ENCODE data around the gene KIAA2012.
A peak's percentile ranks its signal among the peaks of the same experiment; 100 is the strongest.
"Not testable (repeated sequence)": the region's sequence is repeated elsewhere in the genome, so short reads cannot be mapped to it uniquely, and the experiment has no call there.

Gene KIAA2012

DNA sequence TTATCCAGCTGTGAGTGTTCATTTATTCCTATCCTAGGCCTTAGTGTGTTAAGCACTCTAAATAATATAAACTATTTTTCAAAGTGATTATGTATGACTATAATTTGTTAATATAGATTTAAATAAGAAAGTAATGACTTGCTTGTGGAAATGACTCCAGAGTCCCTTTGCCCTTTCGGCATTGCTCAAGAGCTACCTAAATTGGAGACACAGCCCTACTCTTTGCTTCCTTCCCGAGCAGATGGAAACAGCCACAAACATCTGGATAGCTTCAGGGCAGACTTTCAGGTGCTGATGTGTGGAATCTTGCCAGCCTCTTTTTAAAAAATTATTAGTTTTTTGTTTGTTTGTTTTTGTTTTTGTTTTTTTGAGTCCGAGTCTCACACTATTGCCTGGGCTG lies 121.4 kb downstream of the KIAA2012 start:
- DNase-seq (ENCODE audit: low read depth in 2 of 2) = no peak

DNA sequence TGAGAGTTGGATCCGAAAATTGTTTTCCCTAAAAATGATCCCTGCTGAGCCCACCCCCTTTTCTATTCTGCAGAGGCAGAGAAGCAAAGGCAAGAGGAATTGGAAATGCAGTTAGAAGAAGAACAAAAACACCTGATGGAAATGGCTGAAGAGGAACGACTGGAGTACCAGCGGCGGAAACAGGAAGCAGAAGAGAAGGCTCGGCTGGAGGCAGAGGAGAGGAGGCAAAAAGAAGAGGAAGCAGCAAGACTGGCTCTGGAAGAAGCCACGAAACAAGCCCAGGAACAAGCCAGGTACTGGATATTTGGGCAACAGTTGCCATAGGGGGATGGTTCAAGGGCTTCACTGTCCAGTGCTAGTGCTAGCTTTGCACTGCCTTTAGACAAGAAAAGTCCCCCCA lies 123.7 kb downstream of the KIAA2012 start:
- DNase-seq (ENCODE audit: low read depth in 2 of 2) = no peak

DNA sequence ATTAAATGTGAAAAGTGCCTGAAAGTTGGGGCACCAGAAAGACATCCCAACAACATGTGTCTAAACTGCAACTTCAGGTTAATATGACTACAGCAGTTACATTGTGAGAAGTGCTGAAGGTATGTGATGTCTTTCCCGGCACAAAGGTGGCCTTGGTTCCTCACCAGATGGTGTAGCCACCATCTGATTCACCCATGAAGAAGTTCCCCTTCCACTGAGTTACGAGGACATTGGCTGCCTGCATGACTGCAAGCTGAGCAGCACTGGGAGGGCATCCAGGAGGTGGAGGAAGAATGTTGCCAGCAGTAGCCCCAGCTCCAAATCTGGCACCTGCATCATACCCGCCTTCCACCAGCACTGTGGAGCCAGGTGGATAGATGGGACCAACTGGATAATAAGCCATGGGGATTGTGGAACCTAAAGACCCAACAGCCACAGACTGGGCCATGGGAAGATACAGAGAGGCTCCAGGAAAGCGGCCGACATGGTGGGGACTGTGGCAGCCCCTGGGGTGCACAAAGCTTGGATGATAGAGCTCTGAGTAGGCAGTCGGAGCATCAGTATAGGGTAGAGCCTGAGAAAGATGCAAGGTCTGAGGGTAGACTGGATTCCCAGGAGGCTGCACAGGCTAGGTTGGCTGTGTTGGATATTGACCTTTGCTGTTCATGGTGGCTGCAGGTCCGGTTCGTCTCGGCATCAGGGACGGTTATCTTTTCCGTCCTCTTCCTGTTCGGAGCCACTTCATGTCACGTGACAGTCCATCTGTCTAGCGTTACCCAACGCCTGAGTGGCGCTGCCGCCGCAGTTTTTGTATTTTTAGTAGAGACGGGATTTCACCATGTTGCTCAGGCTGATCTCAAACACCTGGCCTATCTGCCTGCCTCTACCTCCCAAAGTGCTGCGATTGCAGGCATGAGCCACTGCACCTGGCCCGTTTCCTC lies 128.4 kb downstream of the KIAA2012 start:
- no peak for DNase-seq (ENCODE audit: low read depth in 2 of 2)

- no peak for DNase-seq (ENCODE audit: low read depth in 2 of 2)
Measured at GRCh38 chr2:202203348-202203747, 130.3 kb downstream of the KIAA2012 start.

DNA sequence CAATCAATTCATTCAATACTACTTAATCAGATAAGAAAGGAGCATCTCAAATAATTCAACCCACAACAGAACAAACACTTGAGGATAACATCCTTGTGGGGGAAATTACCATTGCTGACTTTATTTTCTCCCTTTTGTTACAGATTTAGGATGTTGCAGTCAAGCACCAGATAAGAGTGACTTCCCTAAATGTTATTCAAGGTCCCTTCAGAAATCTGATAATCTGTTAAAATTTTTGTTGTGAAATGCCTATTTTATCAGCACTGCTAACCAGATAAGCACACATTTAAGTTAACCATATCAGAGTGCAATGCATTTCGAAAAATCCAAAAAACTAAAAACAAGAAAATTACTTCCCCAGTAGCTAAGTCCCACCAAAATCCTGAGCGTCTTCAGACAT lies 131.8 kb downstream of the KIAA2012 start:
- no peak for DNase-seq (ENCODE audit: low read depth in 2 of 2)

- no peak for DNase-seq (ENCODE audit: low read depth in 2 of 2)
Measured at GRCh38 chr2:202208526-202208925, 135.5 kb downstream of the KIAA2012 start.

GRCh38 chr2:202215179-202215578 lies 142.1 kb downstream of the KIAA2012 start:
- no peak for DNase-seq (ENCODE audit: low read depth in 2 of 2)

DNA sequence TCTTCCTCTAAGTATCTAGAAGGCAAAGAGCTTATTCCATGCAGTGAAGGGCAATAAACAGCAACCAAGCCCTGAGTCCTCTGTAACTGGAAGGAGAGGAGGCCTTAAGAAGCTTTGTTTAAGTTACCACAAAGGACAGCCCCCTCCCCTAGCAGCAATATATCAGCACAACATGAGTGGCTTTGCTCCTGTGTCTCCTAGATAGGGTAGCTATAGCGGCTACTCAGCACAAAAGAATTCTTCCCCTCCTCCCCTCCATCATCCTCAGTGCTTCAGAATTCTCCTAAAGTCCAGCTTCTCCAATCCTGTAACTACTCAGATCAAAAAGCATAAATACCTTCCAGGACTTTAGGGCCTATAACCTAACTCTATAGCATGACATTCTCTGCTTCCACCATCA lies 148.8 kb downstream of the KIAA2012 start:
- DNase-seq (ENCODE audit: low read depth in 2 of 2) = no peak

- DNase-seq (ENCODE audit: low read depth in 2 of 2) = no peak
Measured at GRCh38 chr2:202237787-202238233, 164.8 kb downstream of the KIAA2012 start.

GRCh38 chr2:202238234-202239197 lies 165.5 kb downstream of the KIAA2012 start, which contains the start of gene SUMO1:
SUMO1 (minus strand) TSS chr2:202238597; CDS start chr2:202238451, 146 bp downstream.
- DNase-seq (ENCODE audit: low read depth in 2 of 2) = peak; percentile 80 to 87

DNA sequence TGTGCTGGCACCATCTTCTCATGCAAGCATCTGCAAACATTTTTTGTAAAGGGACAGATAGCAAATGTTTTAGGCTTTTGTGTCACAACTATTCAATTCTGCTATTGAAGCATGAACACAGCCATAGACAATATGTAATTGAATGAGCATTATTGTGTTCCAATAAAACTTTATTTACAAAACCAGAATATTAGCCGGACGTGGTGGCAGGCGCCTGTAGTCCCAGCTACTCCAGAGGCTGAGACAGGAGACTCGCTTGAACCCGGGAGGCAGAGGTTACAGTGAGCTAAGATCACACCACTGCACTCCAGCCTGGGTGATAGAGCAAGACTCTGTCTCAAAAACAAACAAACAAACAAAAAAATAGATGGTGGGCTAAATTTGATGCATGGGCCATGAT lies 174.7 kb downstream of the KIAA2012 start:
- not testable (repeated sequence) for DNase-seq (ENCODE audit: low read depth in 2 of 2)

DNA sequence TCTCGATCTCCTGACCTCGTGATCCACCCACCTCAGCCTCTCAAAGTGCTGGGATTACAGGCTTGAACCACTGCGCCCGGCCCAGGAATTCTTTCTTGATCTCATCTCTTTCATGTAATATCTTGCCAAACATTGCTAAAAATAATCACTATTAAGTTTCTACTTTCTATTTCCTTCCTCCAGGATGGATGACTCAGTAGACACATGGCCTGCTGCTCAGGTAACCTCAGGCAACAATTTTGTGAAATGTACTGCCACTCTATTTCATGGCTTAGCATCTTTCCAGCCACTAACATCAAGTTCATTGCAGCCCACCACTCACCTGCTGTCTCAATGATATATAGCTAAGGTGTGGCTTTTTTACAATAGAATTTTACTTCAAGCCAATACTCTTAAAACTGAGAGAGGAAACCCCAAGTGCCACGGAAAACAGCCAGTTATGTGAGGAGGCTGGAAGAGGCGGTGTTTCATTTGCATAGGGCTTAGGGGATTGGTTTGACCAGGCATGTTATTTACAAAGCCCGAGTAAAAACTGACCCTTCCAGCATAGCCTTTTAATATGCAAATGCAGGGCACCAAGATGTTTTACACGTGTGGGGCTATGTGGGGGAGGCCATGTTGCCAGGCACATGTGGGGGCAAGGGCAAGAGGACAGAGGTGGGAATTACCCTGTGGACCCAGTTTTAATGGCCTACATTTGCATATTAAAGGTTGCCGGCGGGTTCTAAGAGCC lies 176.6 kb downstream of the KIAA2012 start:
- no peak for DNase-seq (ENCODE audit: low read depth in 2 of 2)

DNA sequence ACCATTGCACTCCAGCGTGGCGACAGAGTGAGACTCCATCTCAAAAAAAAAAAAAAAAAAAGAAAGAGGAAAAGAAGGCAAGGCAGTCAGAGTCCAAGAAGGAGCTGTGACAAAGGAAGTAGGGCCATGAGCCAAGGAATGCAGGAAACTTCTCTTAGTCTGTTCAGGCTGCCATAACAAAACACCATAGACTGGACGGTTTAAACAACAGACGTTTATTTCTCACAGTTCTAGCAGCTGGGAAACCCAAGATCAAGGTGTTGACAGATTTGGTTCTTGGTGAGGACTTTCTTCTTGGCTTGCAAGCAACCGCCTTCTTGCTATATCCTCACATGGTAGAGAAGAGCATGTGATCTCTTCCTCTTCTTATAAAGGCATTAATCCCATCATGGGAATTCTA lies 178.4 kb downstream of the KIAA2012 start:
- no peak for DNase-seq (ENCODE audit: low read depth in 2 of 2)

All from stimulated activated CD4-positive, alpha-beta T cell treated with anti-CD3 and anti-CD28 coated beads, Interleukin-15, amount 100 ng/mL, for 48 hours (primary cell).